ENCODE measurements around the gene USH1G. TPM values are rescaled to one million over a fixed set of nuclear protein-coding genes. Genes with fewer than 3 reads are reported as not detected.
"Not testable (repeated sequence)": the region's sequence is repeated elsewhere in the genome, so short reads cannot be mapped to it uniquely, and the experiment has no call there.

The USH1G gene
- polyA plus RNA-seq: not detected

DNA sequence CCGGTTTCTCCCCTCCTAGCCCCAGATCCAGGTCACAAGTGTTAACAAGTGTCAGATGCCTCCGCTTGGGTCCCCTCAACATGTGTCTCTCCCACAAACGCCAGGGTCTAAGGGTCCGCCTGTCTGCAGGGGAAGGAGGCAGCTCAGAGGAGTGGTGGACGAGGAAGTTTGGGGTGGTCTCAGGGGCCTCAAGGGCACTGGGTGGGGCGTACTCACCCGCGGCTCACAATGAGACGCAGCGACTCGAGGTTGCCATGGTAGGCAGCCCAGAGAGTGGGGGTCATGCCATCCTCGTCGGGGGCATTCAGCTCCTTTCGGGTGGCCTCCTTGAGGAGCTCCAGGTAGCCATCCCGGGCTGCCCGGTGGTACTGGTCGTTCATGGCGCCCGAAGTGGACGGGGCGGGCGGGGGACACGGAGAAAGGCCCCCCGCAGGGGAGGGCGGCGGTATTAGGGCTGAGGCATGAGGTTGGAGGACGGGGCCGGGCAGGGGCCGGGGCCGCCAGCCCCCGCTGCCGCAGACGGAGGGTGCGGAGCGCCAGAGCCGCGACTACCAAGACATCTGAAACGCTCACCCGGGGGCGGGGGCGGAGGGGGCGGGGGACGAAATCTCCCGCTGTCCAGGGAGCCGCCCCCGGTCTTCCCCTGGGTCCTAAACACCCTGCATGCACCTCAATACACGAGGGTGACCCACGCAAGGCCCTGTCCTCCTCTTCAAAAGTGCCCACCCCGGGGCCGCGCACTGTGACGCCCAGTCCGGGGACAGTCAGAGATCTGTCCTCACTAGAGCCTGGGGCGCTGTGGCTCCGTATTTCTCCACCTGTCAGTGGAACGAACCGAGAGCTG, at the start of gene USH1G:
Gene USH1G (minus strand): TSS at position 562 of the 844 bp plus-strand sequence. CDS start 182 bp downstream, at position 380.
- Mint-ChIP-seq H3K9me3 (no peaks in the 10 kb centered on the region), H3K4me1 (peaks cover 0 to 2% (median 2%) of the 10 kb centered on the region in 3 donors), H3K27ac (no peak within 1 kb of the TSS), H3K27me3 (peaks cover 37% of the 10 kb centered on the region), H3K36me3 (no peaks in the 10 kb centered on the region), H3K4me3 (peak within 1 kb of the TSS in 3 of 4 donors; percentile 60 to 78 (median 66))

DNA sequence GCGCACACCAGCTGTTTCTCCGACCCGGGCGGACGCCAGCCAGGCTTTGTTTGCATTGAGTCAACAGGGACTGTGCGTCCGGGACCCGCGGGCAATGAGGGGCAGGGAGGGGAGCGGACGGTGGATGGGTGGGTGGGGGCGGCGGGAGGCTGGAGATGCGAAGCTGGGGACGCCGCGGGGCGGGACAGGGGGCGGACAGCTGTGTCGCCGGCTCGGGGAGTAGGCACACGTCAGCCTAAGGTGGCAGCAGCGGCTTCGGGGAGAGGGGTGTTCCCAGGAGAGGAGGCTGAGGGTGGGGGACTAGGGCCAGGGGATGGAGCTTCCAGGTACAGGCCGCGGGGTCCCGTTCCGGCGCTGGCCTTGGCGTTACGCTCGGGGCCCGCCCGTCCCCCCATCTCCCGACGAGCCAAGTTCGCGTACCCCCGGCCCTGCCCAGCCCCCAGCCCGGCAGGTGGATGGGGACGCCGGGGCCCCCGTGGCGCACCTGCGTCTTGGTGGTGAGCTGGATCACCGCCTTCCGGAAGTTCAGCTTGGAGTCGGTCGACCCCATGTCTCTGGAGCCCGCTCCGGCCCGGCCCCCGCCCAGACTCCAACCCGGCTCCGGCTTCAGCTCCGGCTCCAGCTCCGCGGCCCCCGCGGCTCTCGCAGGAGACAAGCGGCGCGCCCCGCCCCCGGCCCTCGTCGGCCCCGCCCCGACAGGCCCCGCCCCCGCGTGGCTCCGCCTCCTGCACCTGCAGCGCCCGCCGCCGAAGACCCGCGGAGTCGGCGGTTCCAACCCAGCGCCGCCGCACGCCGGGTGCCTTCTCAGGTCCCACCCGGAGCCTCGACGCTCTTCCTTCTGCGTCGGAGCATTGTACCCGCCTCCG, 49.3 kb upstream of the USH1G start, which contains the start of gene HID1:
Gene HID1 (minus strand): TSS at position 653 of the 866 bp plus-strand sequence. CDS start 103 bp downstream, at position 550.
- peaks cover 0 to 5% (median 0%) of the 10 kb centered on the region in 3 donors for H3K4me1 Mint-ChIP-seq
- H3K27ac Mint-ChIP-seq: peak within 1 kb of the TSS in 2 of 3 donors; percentile 42 to 92
- no peaks in the 10 kb centered on the region for H3K36me3 Mint-ChIP-seq
- peak within 1 kb of the TSS; percentile 82 to 89 (median 88) for H3K4me3 Mint-ChIP-seq
- no peaks in the 10 kb centered on the region for H3K9me3 Mint-ChIP-seq
- peaks cover 17% of the 10 kb centered on the region for H3K27me3 Mint-ChIP-seq

DNA sequence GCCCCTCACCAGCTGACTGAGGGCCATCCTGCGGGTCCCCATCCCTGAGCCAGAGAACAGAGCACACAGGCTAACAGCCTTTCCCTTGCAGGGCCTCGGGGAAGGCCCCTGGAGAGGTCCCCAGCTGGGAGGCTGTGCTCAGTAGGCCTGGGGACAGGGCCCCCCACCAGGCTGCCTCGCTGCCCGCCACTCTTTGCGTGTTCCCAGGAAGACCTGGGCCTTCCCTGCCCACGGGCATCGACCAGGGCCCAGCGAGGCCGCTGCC, 48.7 kb upstream of the USH1G start:
- peaks cover 16% of the 10 kb centered on the region for H3K27me3 Mint-ChIP-seq
- peaks cover 0 to 5% (median 0%) of the 10 kb centered on the region in 3 donors for H3K4me1 Mint-ChIP-seq
- peak overlapping the region; percentile 68 to 87 (median 84) for H3K4me3 Mint-ChIP-seq
- H3K36me3 Mint-ChIP-seq: no peaks in the 10 kb centered on the region
- H3K27ac Mint-ChIP-seq: no peak overlapping the region
- no peaks in the 10 kb centered on the region for H3K9me3 Mint-ChIP-seq

DNA sequence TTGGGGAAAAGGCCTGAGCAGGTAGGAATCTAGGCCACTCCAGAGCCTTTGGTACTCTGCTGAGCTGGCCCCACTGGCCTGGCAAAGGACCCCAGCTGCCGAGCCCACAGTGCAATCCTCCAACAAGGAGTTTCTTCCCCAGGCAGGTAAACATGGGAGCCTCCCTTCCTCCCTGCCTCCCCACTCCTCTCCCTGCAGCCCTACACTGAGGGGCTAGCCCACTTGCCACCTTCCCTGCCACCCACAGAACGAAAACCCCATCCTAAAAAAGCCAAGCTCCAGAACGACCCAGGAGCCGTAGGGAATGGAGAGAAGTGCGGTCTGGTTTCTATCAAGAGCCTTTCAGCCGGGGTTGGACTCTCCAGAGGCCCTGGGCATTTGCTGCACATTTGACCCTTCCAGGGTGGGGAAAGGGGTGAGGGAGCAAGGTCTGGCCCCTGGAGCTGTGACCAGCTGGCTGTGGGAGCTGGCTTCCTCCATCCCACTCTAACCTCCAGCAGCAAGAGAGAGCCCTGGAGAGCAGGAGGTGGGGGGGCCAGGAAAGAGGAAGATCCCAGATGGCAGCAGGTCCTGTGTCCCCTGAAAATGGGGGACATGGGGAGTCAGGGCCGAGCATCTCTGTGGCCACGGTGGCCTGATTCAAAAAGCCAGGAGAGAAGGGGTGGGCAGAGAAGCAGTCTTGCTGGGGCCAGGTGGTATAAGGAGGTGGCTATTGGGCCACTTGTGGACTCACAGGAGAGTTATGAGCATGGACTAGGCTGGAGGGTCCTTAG, 48.2 kb upstream of the USH1G start:
- peaks cover 0 to 5% (median 0%) of the 10 kb centered on the region in 3 donors for H3K4me1 Mint-ChIP-seq
- H3K27me3 Mint-ChIP-seq: peaks cover 15% of the 10 kb centered on the region
- H3K36me3 Mint-ChIP-seq: no peaks in the 10 kb centered on the region
- no peaks in the 10 kb centered on the region for H3K9me3 Mint-ChIP-seq
- H3K4me3 Mint-ChIP-seq: peak overlapping the region; percentile 68 to 87 (median 84)
- H3K27ac Mint-ChIP-seq: peak overlapping the region in 1 of 3 donors; percentile 42

DNA sequence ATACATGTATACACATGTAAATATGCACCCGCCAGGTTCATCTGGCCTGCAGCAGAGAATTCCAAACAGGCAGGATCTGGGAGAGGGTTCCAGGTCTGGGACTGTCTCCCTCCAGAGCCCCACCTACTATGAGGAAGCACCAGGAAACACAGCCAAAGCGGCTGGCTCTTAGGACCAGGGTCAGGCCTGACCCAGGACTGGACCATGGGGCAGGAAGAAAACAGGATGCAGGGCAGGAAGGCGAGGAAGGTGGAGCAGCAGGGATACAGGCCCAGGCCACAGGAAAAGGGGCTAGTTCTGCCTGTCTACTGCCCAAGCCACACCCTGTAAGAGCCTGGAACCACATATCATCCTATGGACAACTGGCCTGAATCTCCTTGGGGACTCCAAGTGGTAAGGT, 47.3 kb upstream of the USH1G start:
- Mint-ChIP-seq H3K9me3 (no peaks in the 10 kb centered on the region), H3K4me3 (peak overlapping the region in 1 of 4 donors; percentile 41), H3K4me1 (peaks cover 0 to 5% (median 0%) of the 10 kb centered on the region in 3 donors), H3K36me3 (no peaks in the 10 kb centered on the region), H3K27ac (no peak overlapping the region), H3K27me3 (peaks cover 14% of the 10 kb centered on the region)

DNA sequence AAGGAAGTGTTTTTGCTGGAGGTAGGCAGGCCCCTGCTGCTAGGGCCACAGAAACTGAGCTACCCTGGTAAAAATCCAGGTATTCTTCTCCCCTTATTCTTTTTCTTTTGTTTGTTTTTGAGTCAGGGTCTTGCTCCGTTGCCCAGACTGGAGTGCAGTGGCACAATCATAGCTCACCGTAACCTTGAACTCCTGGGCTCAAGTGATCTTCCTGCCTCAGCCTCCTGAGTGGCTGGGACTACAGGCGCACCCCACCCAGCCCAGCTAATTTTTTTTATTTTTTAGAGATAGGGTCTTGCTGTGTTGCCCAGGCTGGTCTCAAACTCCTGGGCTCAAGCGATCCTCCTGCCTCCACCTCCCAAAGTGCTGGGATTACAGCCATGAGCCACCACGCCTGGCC, 46.4 kb upstream of the USH1G start:
- H3K9me3 Mint-ChIP-seq, H3K36me3 Mint-ChIP-seq, H3K4me1 Mint-ChIP-seq: not testable (repeated sequence)
- Mint-ChIP-seq H3K27ac (peak overlapping the region in 1 of 3 donors; percentile 74), H3K27me3 (peaks cover 14% of the 10 kb centered on the region), H3K4me3 (peak overlapping the region in 1 of 4 donors; percentile 21)

DNA sequence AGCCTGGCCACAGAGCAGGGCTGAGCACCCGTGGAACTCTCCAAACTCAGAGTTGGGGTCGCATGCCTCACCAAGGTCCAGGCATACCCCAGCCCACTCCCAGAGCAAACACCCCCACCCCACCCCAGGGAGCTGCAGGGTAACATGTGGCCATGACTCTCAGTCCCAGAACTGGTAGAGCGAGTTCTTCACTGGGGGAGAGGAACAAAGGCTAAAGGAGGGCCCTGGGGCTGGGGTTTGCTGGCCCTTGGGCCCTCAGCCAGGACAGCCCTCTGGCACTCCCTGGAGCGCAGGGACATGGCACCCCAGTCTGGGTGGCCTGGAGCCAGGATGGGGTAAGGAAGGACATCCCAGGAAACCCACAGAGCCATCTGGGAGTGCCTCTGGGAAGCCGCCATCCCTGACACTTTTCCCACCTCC, 45.3 kb upstream of the USH1G start:
- H3K27me3 Mint-ChIP-seq: peaks cover 11% of the 10 kb centered on the region
- no peaks in the 10 kb centered on the region for H3K9me3 Mint-ChIP-seq
- H3K4me3 Mint-ChIP-seq: no peak overlapping the region
- H3K4me1 Mint-ChIP-seq: peaks cover 0 to 5% (median 0%) of the 10 kb centered on the region in 3 donors
- H3K36me3 Mint-ChIP-seq: no peaks in the 10 kb centered on the region
- no peak overlapping the region for H3K27ac Mint-ChIP-seq

DNA sequence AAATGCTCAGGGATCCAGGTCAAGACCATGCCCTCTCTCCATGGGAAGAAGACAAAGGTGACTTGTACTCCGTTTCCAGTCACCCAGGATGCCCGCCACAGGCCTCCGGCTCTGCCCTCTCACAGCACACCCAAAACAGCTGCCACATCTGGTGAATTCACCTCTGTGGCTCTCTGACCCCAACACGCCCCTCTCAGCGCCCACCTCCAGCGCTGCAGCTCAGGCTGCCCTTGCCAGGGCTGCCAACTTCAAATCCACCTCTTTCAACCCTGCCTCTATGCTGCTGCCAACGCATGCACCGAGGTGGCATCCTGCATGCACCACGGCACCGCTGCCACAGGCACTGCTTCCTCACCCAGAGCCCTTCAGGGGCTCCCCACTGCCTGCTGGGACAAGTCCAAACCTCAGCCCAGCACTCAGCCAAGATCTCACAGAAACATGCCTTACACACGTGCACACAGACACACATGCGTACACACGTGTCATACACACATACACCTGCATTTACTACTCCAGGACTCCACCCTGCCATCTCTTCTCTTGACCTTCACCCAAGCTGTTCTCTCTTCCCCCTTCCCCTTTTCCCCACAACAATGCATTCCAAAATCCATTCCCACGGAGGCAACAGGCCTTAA, 42.0 kb upstream of the USH1G start:
- H3K4me3 Mint-ChIP-seq: no peak overlapping the region
- H3K27me3 Mint-ChIP-seq: peaks cover 5% of the 10 kb centered on the region
- H3K27ac Mint-ChIP-seq: no peak overlapping the region
- no peaks in the 10 kb centered on the region for H3K9me3 Mint-ChIP-seq
- no peaks in the 10 kb centered on the region for H3K36me3 Mint-ChIP-seq
- peaks cover 3 to 6% (median 3%) of the 10 kb centered on the region in 3 donors for H3K4me1 Mint-ChIP-seq

DNA sequence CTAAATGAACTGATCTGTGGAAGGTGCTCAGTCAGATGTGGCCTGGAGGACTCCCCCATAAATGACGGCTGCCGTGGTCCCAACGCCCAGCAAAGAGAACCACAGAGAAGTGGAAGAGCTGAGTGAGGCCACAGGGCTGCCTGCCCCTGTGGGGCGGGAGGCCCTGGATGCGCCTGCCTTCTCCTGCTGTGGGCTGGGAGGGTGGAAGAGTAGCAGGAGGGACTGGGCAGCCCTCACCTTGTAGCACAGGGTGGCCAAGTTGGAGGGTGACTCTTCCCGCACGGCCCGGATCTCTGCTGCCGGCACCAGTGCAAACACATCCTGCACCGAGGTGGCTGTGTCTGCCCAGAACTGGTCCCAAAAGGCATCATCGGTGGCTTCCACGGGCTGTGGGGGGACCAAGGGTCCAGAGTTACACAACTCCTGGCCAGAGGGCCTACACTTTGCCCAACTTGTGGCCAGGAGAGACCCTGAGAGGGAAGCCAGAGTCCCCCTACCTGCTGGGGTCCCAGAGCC, 41.2 kb upstream of the USH1G start:
- Mint-ChIP-seq H3K36me3 (no peaks in the 10 kb centered on the region), H3K27me3 (peaks cover 5% of the 10 kb centered on the region), H3K4me1 (peaks cover 3 to 6% (median 3%) of the 10 kb centered on the region in 3 donors), H3K27ac (no peak overlapping the region), H3K9me3 (no peaks in the 10 kb centered on the region), H3K4me3 (no peak overlapping the region)

DNA sequence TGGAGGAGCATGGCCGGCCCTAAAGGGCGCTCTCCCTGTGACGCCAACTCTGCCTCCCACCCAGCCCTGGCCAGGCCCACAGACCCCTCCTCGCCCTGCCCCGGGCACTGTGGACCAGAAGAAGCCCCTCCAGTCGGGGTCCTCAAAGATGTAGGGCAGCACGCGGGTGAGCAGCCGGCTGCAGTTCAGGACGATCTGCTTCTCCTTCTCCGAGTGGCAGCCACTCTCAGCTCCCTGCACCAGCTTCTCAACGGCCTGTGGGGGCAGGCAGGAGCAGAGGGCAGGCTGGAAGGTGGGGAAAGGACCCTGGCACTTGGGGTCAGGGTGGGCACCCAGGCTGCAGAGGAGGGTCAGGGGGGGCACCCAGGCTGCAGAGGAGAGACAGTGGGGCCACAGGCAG, 40.6 kb upstream of the USH1G start:
- Mint-ChIP-seq H3K4me1 (peaks cover 3 to 6% (median 3%) of the 10 kb centered on the region in 3 donors), H3K27ac (no peak overlapping the region), H3K27me3 (peaks cover 5% of the 10 kb centered on the region), H3K9me3 (no peaks in the 10 kb centered on the region), H3K36me3 (no peaks in the 10 kb centered on the region), H3K4me3 (no peak overlapping the region)

DNA sequence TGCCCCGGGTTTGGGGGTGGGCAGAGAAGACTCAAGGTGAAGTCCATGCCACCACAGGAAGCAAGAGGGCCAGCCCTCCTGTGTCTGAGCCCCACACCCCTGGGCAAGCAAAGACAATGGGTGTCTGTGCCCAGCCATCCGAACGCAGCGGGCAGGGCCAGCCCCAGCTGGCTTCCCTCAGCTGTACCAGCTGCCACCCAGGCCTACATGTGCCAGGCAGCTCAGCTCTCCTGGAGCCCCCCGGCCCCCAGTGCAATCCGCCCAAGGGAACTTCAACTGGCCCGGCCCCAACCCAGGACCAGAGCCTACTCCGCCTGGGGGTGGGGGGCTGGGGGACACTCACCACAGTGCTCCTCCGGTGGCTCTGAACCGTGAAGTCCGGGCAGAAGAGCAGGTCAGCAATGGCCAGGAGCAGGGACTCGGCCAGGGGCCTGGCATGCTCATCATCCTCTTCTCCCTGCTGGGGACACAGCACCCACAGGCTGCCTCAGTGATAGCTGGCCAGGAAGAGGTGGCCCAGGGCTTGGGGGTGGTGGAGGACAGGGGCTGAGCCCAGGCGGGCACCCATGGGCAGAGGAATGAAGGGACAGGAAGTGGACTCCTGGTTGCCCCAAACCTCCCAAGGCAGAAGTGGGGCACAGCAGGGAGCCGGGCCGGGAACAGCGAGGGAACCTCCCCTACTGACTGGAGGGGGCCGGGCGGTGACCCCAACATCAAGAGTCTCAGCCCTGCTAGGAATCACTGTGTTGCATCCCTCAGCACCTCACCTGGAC, 39.8 kb upstream of the USH1G start:
- no peaks in the 10 kb centered on the region for H3K9me3 Mint-ChIP-seq
- no peaks in the 10 kb centered on the region for H3K36me3 Mint-ChIP-seq
- H3K4me1 Mint-ChIP-seq: peaks cover 3 to 9% (median 3%) of the 10 kb centered on the region in 3 donors
- H3K4me3 Mint-ChIP-seq: no peak overlapping the region
- no peak overlapping the region for H3K27ac Mint-ChIP-seq
- H3K27me3 Mint-ChIP-seq: peaks cover 6% of the 10 kb centered on the region

DNA sequence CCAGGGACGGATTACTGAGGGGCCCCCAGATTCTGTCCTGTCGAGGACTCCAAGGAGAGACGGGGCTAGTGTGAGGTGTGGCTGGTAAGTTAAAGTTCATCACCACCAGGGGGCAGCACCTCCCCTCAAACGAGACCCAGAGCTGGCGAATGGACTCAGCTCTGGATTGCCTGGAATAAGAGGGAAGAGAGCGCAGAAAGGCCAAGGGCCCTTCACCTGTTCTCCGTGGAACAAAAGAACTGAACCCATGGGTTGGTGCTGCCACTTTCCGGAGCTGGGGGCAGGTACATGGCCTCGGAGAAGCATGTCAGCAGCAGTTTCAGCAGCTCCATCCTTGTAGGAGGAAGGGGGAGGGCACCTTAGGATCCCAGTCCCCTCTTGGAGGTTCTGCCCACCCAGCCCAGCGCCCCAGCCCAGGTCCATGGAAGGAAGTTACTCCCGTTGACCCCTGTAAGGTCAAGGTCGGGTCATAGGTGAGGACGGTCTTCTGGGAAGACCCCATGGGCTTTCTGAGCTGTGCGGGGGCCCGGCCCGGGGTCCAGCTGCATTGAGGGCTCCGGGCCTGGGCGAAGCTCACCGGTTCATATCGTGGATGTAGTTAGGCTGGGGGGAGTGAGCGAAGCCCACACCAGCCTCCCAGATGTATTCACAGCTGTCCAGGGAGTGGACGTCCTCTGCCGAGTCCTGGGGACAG, 38.7 kb upstream of the USH1G start:
- H3K4me1 Mint-ChIP-seq: peaks cover 3 to 9% (median 3%) of the 10 kb centered on the region in 3 donors
- no peaks in the 10 kb centered on the region for H3K9me3 Mint-ChIP-seq
- no peak overlapping the region for H3K4me3 Mint-ChIP-seq
- H3K27ac Mint-ChIP-seq: peak overlapping the region in 1 of 3 donors; percentile 63
- peaks cover 6% of the 10 kb centered on the region for H3K27me3 Mint-ChIP-seq
- H3K36me3 Mint-ChIP-seq: no peaks in the 10 kb centered on the region

Data from IgD-negative memory B cell (primary cell).